C1 segment of cervical spinal cord (tissue), 14 donors: Measurements from ENCODE around the gene ZNF236.

Experiments
- DNase-seq, 14 donors: peaks; one replicate each; lab custom pipeline; 2025; lab: John Stamatoyannopoulos, UW

ZNF236 gene

GRCh38 chr18:76821356-76821874, 942 bp upstream of the ZNF236 start:
- DNase-seq: no peak

GRCh38 chr18:76821875-76822505, 367 bp upstream of the ZNF236 start:
- peak in 12 of 14 donors; percentile 33 to 84 (median 64) for DNase-seq

GRCh38 chr18:76823161-76823538, 793 bp downstream of the ZNF236 start:
- DNase-seq: no peak

DNA sequence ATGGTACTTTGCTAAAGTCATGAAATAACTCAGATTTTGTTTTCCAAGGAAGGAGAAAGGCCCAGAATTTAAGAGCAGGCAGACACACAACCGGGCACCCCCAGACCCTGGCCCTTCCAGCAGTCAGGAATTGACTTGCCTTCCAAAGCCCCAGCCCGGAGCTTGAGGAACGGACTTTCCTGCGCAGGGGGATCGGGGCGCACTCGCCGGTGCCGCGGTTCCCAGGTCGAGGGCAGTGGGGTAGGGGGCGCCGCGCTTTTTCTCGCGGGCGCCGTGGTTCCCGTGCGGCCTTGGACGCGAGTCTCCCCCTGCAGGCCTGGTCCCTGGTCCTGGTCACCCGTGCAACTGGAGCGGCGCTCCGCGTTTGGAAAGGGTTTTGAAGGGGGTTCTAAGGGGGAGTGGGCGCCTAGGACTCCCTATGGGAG, 1.2 kb downstream of the ZNF236 start:
- DNase-seq: peak in 4 of 14 donors; percentile 16 to 38 (median 26)

DNA sequence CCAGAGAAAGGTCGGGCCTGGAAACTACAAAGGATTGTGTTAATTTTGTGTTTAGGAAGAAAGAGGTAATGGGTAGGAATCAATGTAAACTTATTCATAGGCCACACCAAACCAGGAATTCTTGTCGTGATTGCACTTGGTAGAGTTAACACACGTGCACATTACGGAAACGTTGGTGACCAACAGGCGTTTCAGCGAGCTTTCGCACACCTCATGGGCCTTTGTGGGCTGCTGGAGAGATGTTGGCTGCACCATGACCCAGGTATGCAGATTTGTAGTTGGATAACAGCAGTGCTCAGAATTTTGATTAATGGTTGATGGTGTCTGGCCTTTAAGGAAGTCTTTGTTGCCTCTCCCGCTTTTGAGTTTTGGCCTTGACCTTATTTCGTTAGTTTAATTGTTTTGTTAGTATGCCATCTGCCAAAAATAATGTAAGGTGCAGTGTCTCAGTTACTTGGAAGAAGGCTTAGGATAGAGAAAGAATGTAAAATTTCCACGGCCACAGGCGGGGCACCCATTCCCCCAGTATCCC, 1.9 kb downstream of the ZNF236 start:
- peak in 1 of 14 donors; percentile 4 for DNase-seq

- DNase-seq: no peak
These were observed 2.4 kb downstream of the ZNF236 start for GRCh38 chr18:76824754-76825153.

DNA sequence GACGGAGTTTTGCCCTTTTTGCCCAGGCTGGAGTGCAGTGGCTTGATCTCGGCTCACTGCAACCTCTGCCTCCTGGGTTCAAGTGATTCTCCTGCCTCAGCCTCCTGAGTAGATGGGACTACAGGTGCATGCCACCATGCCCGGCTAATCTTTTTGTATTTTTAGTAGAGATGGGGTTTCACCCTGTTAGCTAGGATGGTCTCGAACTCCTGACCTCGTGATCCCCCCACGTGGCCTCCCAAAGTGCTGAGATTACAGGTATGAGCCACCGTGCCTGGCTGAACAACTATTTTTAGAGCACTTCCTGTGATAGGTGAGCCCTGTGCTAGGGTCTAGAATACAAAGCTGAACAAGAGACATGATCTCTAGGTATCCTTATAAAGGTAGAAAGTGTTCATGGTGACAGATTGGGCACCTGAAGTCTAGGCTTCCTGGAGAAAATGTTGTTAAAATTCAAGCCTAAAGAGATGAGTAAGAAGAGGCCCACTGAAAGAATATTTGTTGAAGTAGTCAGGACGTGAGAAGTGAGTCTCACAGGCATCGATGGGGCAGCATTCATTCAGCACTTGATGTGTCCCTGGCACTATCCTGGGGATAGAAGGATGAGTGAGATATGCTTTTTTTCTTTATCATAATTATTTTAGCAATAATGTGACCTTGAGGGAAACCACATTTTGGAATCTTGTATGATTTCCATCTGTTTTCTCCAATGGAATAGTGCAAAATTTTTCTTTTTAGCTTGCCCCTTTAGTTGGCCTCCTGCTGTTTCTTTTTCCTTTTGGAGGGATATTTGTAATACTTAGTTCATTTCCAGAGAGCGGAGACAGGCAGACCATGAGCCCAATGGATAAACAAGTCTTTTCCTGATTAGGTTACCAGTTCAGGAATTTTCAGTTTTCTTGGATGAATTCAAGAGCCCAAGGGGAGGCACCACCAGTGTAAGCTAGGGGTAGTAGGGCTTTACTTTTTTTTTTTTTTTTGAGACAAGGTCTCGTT, 5.1 kb downstream of the ZNF236 start:
- DNase-seq: no peak

GRCh38 chr18:76834379-76834778, 12.0 kb downstream of the ZNF236 start:
- no peak for DNase-seq

DNA sequence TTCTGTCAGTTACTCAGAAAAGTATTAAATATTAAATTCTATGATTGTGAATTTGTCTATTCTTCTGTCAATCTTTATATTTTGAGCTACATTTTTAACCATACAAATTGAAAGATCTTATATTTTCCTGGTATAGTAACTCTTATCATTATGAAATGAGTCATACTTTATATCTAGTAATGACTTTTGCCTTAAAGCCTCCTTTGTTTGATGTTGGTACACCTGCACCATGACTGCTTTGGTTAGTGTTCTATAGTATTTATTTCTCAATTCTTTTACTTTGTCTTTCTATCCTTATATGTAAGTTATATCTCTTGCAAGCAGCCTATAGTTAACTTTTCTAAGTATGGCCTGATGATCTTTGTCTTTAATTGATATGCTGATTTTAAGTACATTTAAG, 13.0 kb downstream of the ZNF236 start:
- DNase-seq: no peak

GRCh38 chr18:76837071-76837470, 14.7 kb downstream of the ZNF236 start:
- DNase-seq: no peak

DNA sequence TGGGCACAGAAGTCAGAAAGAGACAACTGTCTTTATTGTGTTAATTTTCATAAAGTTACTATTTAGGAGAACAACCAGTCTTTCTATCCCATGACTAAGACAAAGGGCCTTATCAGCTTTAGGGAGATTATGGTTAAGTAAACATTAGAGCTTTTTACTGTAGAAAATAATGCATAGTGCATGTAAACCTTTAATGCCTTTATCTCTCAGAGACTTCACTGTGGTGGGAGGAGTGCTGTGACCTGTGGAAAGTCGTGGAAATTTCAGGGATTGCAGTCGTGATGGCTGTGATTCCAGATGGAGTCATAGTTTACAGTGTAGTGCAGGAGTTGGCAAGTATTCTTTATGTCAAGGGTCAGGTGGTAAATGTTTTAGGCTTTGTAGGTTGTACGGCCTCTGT, 15.8 kb downstream of the ZNF236 start:
- no peak for DNase-seq

DNA sequence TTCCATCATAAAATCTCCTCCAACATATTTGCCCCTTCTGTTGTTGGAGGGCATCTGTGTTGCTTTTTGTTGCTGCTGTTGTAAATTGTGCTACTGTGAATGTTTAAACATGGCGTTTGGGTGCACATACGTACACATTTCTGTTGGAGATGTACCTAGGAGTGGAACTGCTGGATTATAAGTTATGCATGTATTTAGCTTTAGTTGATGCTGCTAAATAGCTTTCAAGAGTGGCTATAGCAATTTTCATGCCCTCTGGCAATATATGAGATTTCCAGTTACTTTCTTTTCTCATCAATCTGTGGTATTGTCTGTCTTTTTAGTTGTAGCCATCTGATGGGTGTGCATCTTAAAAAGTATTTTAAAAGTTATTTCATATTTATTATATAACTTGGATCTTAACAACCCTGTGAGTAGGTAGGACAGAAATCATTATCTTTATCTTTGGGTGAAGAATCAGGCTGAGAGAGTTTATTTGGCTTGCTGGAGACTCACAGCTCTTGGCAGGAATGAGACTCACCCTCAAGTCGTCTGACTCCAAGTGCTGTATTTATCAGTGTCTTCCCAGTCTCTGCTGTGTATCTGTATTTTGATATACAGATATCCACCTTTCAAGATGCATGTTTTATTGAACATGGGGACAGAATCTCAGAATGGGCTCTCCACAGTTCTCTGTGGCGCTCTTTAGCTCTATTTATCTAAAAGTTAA, 16.9 kb downstream of the ZNF236 start:
- no peak for DNase-seq

- no peak for DNase-seq
These were observed 20.6 kb downstream of the ZNF236 start for GRCh38 chr18:76842837-76843530.

DNA sequence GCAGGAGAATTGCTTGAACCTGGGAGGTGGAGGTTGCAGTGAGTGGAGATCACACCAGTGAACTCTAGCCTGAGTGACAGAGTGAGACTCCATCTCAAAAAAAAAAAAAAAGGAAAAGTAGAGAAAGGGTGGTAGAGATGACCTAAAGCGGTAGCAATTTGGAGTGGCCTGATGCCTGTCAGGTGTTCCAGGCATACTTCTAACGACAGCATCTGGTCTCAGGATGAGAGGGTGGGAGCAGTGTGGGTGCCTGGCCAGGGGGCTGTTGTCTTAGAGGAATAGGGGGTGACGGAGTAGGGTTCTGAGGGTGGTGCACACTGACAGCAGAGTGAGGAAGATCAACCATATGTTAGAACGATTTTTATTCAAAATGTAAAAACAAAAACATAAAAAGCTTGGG, 21.8 kb downstream of the ZNF236 start:
- no peak for DNase-seq

DNA sequence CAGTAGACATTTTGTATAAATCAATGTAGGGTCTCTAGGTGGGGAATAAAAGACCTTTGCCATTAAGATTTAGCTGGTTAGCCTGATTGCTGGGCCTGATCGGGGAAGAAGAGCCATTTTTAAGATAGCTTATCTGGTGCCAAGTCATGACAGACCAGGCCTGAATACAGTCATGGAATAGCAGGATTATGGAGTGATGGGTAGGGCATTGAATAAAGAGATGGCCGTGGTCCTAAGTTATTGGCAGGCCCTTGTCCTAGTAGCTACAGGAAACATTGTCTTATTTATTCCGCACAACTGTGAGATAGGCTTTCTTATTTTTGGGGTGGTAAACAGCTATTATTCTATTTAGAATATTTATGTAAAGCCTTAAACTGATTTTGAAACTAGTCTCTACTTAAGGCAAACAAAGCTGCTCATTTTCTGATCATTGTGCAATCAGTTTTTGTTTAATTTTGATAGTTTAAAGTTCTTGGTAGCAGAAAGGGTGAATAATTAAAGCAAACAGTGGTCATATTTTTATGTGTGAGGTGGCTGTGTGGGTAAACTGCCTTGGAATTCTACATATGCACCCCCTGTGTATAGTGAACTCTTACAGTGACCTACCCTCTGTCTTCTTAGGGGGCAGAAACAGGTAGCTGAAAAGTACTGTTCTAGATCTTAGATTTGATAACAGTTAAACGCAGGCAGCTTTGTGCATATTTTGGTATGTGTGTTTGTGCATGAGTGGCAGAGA, 22.6 kb downstream of the ZNF236 start:
- DNase-seq: no peak

- no peak for DNase-seq
These were observed 23.9 kb downstream of the ZNF236 start for GRCh38 chr18:76846217-76846616.

DNA sequence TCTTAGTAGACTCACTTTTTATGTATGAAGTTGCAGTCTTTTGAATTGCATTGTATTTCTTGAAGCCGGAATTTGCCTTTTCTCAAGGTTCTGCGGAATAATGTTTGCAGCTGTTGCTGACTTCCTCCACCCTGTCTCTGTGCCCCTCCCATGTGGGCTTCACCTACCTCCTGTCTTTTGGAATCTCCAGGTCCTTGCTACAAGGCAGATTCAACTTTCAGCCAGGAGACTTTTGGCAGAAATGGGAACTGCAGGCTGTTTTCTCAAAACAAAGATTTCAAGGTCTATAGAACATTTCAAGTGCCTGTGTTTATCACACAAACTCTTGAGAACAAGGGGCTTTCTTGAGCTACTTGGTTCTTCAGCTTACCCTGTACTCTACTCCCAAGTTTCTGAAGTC, 25.6 kb downstream of the ZNF236 start:
- DNase-seq: no peak

GRCh38 chr18:76850112-76850511, 27.8 kb downstream of the ZNF236 start:
- DNase-seq: no peak

GRCh38 chr18:76855594-76855993, 33.2 kb downstream of the ZNF236 start:
- DNase-seq: no peak

- no peak for DNase-seq
These were observed 35.1 kb downstream of the ZNF236 start for GRCh38 chr18:76857476-76857875.
